Measurements from ENCODE around the gene CSAD. TPM values are rescaled to one million over a fixed set of nuclear protein-coding genes. Genes with fewer than 3 reads are reported as not detected.
A peak's percentile ranks its signal among the peaks of the same experiment; 100 is the strongest.

The CSAD gene
- total RNA-seq, 1 donor from 2014 or later, result 41.7 TPM

- H3K9me3 ChIP-seq, result no peaks in the 10 kb centered on the region
- no peak for TF ChIP-seq CTCF (IDR thresholded peaks at IDR 0.05)
- no peak for ATAC-seq
- H3K4me1 ChIP-seq, result peaks cover 6% of the 10 kb centered on the region
- H3K4me3 ChIP-seq, result no peak overlapping the region
- intact Hi-C loops (cut with DNase I), result no loop called here
- peaks cover 24% of the 10 kb centered on the region for H3K36me3 ChIP-seq
- H3K27ac ChIP-seq, result no peak overlapping the region
- no peak for DNase-seq
- no peaks in the 10 kb centered on the region for H3K27me3 ChIP-seq
Measured at GRCh38 chr12:53191096-53191884, 10.6 kb upstream of the CSAD start.

GRCh38 chr12:53190108-53190729, 9.5 kb upstream of the CSAD start:
- DNase-seq, result peak; percentile 76
- Histone ChIP-seq H3K27ac (no peak overlapping the region), H3K9me3 (no peaks in the 10 kb centered on the region), H3K27me3 (no peaks in the 10 kb centered on the region), H3K36me3 (peaks cover 35% of the 10 kb centered on the region), H3K4me1 (peaks cover 7% of the 10 kb centered on the region), H3K4me3 (no peak overlapping the region)
- intact Hi-C loops (cut with DNase I), result no loop called here
- peak; percentile 87 for ATAC-seq
- peak; percentile 64 for TF ChIP-seq CTCF (IDR thresholded peaks at IDR 0.05)

- H3K4me3 ChIP-seq, result no peak overlapping the region
- H3K27ac ChIP-seq, result no peak overlapping the region
- no peaks in the 10 kb centered on the region for H3K9me3 ChIP-seq
- peaks cover 60% of the 10 kb centered on the region for H3K36me3 ChIP-seq
- intact Hi-C loops (cut with DNase I), result no loop called here
- ATAC-seq (no peak), DNase-seq (no peak)
- peaks cover 26% of the 10 kb centered on the region for H3K4me1 ChIP-seq
- no peaks in the 10 kb centered on the region for H3K27me3 ChIP-seq
- no peak for TF ChIP-seq CTCF (IDR thresholded peaks at IDR 0.05)
Measured at GRCh38 chr12:53187145-53187899, 6.6 kb upstream of the CSAD start.

GRCh38 chr12:53186745-53187144, 6.0 kb upstream of the CSAD start:
- Histone ChIP-seq H3K4me3 (no peak overlapping the region), H3K4me1 (peaks cover 32% of the 10 kb centered on the region), H3K36me3 (peaks cover 65% of the 10 kb centered on the region), H3K27ac (no peak overlapping the region), H3K27me3 (no peaks in the 10 kb centered on the region), H3K9me3 (no peaks in the 10 kb centered on the region)
- intact Hi-C loops (cut with DNase I), result no loop called here
- DNase-seq (no peak), ATAC-seq (no peak)
- TF ChIP-seq CTCF (IDR thresholded peaks at IDR 0.05), result no peak

GRCh38 chr12:53185582-53186153, 4.9 kb upstream of the CSAD start:
- TF ChIP-seq CTCF (IDR thresholded peaks at IDR 0.05), result no peak
- no peaks in the 10 kb centered on the region for H3K9me3 ChIP-seq
- H3K4me1 ChIP-seq, result peaks cover 38% of the 10 kb centered on the region
- DNase-seq, result no peak
- H3K27ac ChIP-seq, result no peak overlapping the region
- no peak for ATAC-seq
- no peak overlapping the region for H3K4me3 ChIP-seq
- intact Hi-C loops (cut with DNase I), result no loop called here
- H3K27me3 ChIP-seq, result no peaks in the 10 kb centered on the region
- H3K36me3 ChIP-seq, result peaks cover 66% of the 10 kb centered on the region
